Transverse colon (tissue), 4 donors: ENCODE results near the gene SVIL. TPM values are rescaled to one million over a fixed set of nuclear protein-coding genes. Genes with fewer than 3 reads are reported as not detected.

Source experiments
- DNase-seq: peaks from one replicate; pipeline ENCODE4 v3.0.0-alpha.2; 2019
- H3K27ac ChIP-seq, 4 donors: fragments of 200-600 bp; sonication (generic); 2 replicates each; pipeline ENCODE4 v1.5.1; 2016 to 2018; ENCODE audit warnings: inconsistent platforms in 4 of 4
- H3K27me3 ChIP-seq: fragments of 200-600 bp; sonication (generic); 2 replicates; pipeline ENCODE4 v1.5.1; 2017; ENCODE audit warnings: inconsistent platforms
- H3K36me3 ChIP-seq, 4 donors: fragments of 200-600 bp; sonication (generic); 2 replicates each; pipeline ENCODE4 v1.5.1; 2017 to 2019; ENCODE audit warnings: inconsistent platforms in 4 of 4
- H3K4me1 ChIP-seq, 4 donors: fragments of 200-600 bp; sonication (generic); 2 replicates each; pipeline ENCODE4 v1.5.1; 2017 to 2020; ENCODE audit warnings: inconsistent platforms in 4 of 4
- H3K4me3 ChIP-seq, 4 donors: fragments of 200-600 bp; sonication (generic); 1 replicate in 1 of 4; 2 replicates in 3 of 4; pipeline versions ENCODE4 v1.5.1 to v1.6.1; 2017 to 2019; ENCODE audit warnings: inconsistent platforms in 4 of 4
- H3K9me3 ChIP-seq, 2 donors: fragments of 200-600 bp; sonication (generic); 2 replicates each; pipeline ENCODE4 v1.5.1; 2017 to 2019; ENCODE audit warnings: inconsistent platforms in 2 of 2
- CTCF ChIP-seq, 5 experiments: fragments of 200-600 bp in 3 of 5; fragments of 450-650 bp in 2 of 5; sonication (generic) in 3 of 5; IDR thresholded peaks; 1 replicate in 2 of 5; 2 replicates in 3 of 5; pipeline ENCODE4 v1.5.1; 2016 to 2017; ENCODE audit warnings: antibody characterized with exemption in 5 of 5, inconsistent platforms in 3 of 5, mild to moderate bottlenecking in 2 of 5, moderate library complexity in 1 of 5
- EP300 ChIP-seq: sonication (generic); formaldehyde crosslinking; IDR thresholded peaks from one replicate; pipeline ENCODE4 v1.6.1; 2017; ENCODE audit warnings: antibody characterized with exemption, low read depth
- POLR2A ChIP-seq: fragments of 450-650 bp; IDR thresholded peaks from one replicate; pipeline ENCODE4 v1.6.1; 2016; ENCODE audit warnings: antibody characterized with exemption, mild to moderate bottlenecking, moderate library complexity
- POLR2AphosphoS5 ChIP-seq, 3 donors: sonication (generic); formaldehyde crosslinking; IDR thresholded peaks; one replicate each; pipeline ENCODE4 v1.6.1; 2016; ENCODE audit warnings: antibody characterized with exemption in 3 of 3
- WGBS, 2 donors: methylation state at CpG; one replicate each; pipeline ENCODE4 v1.1.5; 2018; ENCODE audit warnings: low coverage in 1 of 2; 5-methylcytosine and 5-hydroxymethylcytosine counted together
- in situ Hi-C, 4 donors: fragments of 200-750 bp; cut with MboI; loops; one replicate each; pipeline versions ENCODE4 v1.15.0 to v1.15.1; 2017; ENCODE audit warnings: low sequenced_read_pairs in 3 of 4, low pct_ligation_motif_present in 1 of 4, low pct_unique_long_range_greater_than_20kb in 1 of 4
- intact Hi-C: fragments of 100-400 bp; cut with DNase I; formaldehyde crosslinking; loops from one replicate; pipeline ENCODE4 v1.15.1; 2023; ENCODE audit warnings: low total_unique reads
- total RNA-seq, 4 donors: library from RNA; depleted of rRNA; stranded (reverse); fragments of >200 nt; gene quantifications; one replicate each; pipeline ENCODE4 v1.1.0, GENCODE V29; 2016

SVIL gene
- total RNA-seq, 4 donors from 2014 or later: 146 to 192 (median 156) TPM

DNA sequence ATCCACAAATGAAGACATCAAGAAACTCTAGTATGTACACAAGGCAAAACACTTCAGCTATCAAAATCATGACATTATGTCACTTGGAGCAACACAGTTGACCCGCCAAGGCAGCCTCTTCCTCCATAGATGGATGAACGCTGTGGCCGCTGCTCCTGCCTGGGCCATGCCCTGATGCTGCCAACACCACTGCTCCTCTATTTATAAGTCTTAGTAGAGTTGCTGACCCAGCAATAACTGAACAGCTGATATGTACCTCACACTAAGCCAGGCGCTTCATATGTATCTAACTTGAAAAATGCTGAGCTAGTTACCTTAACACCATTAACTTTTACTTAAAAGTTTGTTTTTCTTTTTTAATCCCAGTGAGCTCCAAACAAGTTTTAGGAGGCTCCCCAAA is 214.0 kb downstream of the SVIL start:
- no peak for DNase-seq
- WGBS, 2 donors: 90 to 96% methylated on average over 2 to 4 of the region's 4 CpGs
- peaks cover 0 to 16% (median 7%) of the 10 kb centered on the region in 4 donors for H3K36me3 ChIP-seq
- no peaks in the 10 kb centered on the region for H3K9me3 ChIP-seq
- in situ Hi-C loops (no loop called here), intact Hi-C loops (no loop called here)
- no peaks in the 10 kb centered on the region for H3K27me3 ChIP-seq
- TF ChIP-seq EP300 (no peak), CTCF (IDR thresholded peaks at IDR 0.05) (no peak), POLR2AphosphoS5 (IDR thresholded peaks at IDR 0.05) (no peak), POLR2A (no peak)
- H3K4me1 ChIP-seq: peaks cover 0 to 8% (median 0%) of the 10 kb centered on the region in 4 donors
- H3K27ac ChIP-seq: no peak overlapping the region
- H3K4me3 ChIP-seq: no peak overlapping the region

GRCh38 chr10:29417324-29417723 is 217.4 kb downstream of the SVIL start:
- WGBS, 2 donors: 91 to 97% methylated on average over 3 of the region's 3 CpGs
- H3K27me3 ChIP-seq: no peaks in the 10 kb centered on the region
- H3K4me3 ChIP-seq: no peak overlapping the region
- peaks cover 0 to 25% (median 14%) of the 10 kb centered on the region in 4 donors for H3K4me1 ChIP-seq
- no peak for DNase-seq
- in situ Hi-C loops: no loop called here
- H3K27ac ChIP-seq: no peak overlapping the region
- peaks cover 0 to 19% (median 8%) of the 10 kb centered on the region in 4 donors for H3K36me3 ChIP-seq
- intact Hi-C loops: no loop called here
- no peak for TF ChIP-seq CTCF (IDR thresholded peaks at IDR 0.05)
- TF ChIP-seq POLR2AphosphoS5 (IDR thresholded peaks at IDR 0.05): no peak
- no peak for TF ChIP-seq POLR2A
- TF ChIP-seq EP300: no peak
- no peaks in the 10 kb centered on the region for H3K9me3 ChIP-seq

DNA sequence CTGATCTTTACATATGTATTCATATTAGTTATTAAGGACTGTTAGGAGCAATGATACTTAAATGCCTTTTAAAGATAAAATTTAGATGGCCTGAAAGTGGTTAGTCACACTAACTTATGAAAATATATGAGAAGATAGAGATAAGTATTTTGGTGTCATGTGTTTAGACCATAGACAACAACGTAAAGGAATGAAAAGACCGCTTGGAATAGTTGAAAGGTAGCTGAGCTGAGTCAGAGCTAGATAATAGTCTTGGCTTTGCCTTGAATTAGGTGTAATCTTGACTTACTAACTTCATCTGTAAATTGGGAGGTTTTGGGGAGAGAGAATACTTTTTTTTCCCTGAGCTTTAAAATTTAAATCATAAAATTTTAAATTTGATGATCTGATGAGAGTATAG is 218.9 kb downstream of the SVIL start:
- H3K9me3 ChIP-seq: no peaks in the 10 kb centered on the region
- no peak overlapping the region for H3K27ac ChIP-seq
- H3K4me1 ChIP-seq: peaks cover 0 to 36% (median 26%) of the 10 kb centered on the region in 4 donors
- no peak overlapping the region for H3K4me3 ChIP-seq
- no peaks in the 10 kb centered on the region for H3K27me3 ChIP-seq
- 48 to 95% methylated on average over 2 of the region's 2 CpGs for WGBS, 2 donors
- in situ Hi-C loops: no loop called here
- no peak for DNase-seq
- peaks cover 0 to 14% (median 6%) of the 10 kb centered on the region in 4 donors for H3K36me3 ChIP-seq
- intact Hi-C loops: no loop called here
- TF ChIP-seq EP300: no peak
- TF ChIP-seq POLR2A: no peak
- TF ChIP-seq POLR2AphosphoS5 (IDR thresholded peaks at IDR 0.05): no peak
- no peak for TF ChIP-seq CTCF (IDR thresholded peaks at IDR 0.05)

- H3K9me3 ChIP-seq: no peaks in the 10 kb centered on the region
- peaks cover 0 to 7% (median 0%) of the 10 kb centered on the region in 4 donors for H3K36me3 ChIP-seq
- no peak overlapping the region for H3K27ac ChIP-seq
- in situ Hi-C loops: no loop called here
- no peaks in the 10 kb centered on the region for H3K27me3 ChIP-seq
- no peak overlapping the region for H3K4me3 ChIP-seq
- intact Hi-C loops: no loop called here
- no peak for TF ChIP-seq EP300
- TF ChIP-seq CTCF (IDR thresholded peaks at IDR 0.05): no peak
- TF ChIP-seq POLR2AphosphoS5 (IDR thresholded peaks at IDR 0.05): no peak
- no peak for TF ChIP-seq POLR2A
- 20 to 59% methylated on average over 1 of the region's 1 CpG for WGBS, 2 donors
- DNase-seq: no peak
- H3K4me1 ChIP-seq: peaks cover 0 to 39% (median 31%) of the 10 kb centered on the region in 4 donors
Observed at GRCh38 chr10:29414501-29414900, 220.3 kb downstream of the SVIL start.
